PC-9 (cell line): ENCODE measurements around the gene YPEL3.

Source experiments
- CTCF ChIP-seq: fragments of 200-600 bp; sonication (generic); conservative IDR thresholded peaks from 2 replicates; pipeline ENCODE4 v1.6.1; 2017; ENCODE audit warnings: mixed run types, antibody characterized with exemption, mild to moderate bottlenecking, moderate library complexity
- EZH2 ChIP-seq: fragments of 200-600 bp; sonication (generic); IDR thresholded peaks from 2 replicates; pipeline ENCODE4 v1.8.0; 2017; ENCODE audit warnings: antibody characterized with exemption, low read depth

GRCh38 chr16:30124985-30125379 is 29.0 kb upstream of the YPEL3 start:
- no peak for TF ChIP-seq CTCF
- TF ChIP-seq EZH2: no peak
